ENCODE data around the gene CBARP. TPM values are rescaled to one million over a fixed set of nuclear protein-coding genes. Genes with fewer than 3 reads are reported as not detected.

CBARP gene
- total and polyA plus RNA-seq, 9 of the 15 experiments (the other 6 are each of a cell fraction or from before 2014, with no cell fraction given) = 0.03 to 8.9 (median 1.2) TPM; not detected in 1

- no peak for TF ChIP-seq GTF2B (IDR thresholded peaks at IDR 0.05; ENCODE audit: extremely low read depth, insufficient read length)
- no peak for TF ChIP-seq ZNF174 (CRISPR knock-in tag; IDR thresholded peaks at IDR 0.05)
- no peak for TF ChIP-seq MITF (IDR thresholded peaks at IDR 0.05)
- TF ChIP-seq ZNF274 (IDR thresholded peaks at IDR 0.05; ENCODE audit: borderline replicate concordance, low read depth, low read length) = no peak
- TF ChIP-seq SMAD4 (CRISPR knock-in tag; conservative IDR thresholded peaks at IDR 0.05) = no peak; the same call in 1 of the 2 replicates
- no peak for TF ChIP-seq FOXJ2 (tag; IDR thresholded peaks at IDR 0.05)
- TF ChIP-seq EHMT2 (IDR thresholded peaks at IDR 0.05) = no peak
- no peak for TF ChIP-seq BCOR (IDR thresholded peaks at IDR 0.05)
- no peak for TF ChIP-seq SLC30A9 (CRISPR knock-in tag; IDR thresholded peaks at IDR 0.05)
- no peak for TF ChIP-seq ZBTB9 (CRISPR knock-in tag; IDR thresholded peaks at IDR 0.05)
- TF ChIP-seq MCM5 (IDR thresholded peaks at IDR 0.05; ENCODE audit: low read depth) = no peak
- no peak for TF ChIP-seq PTRF (tag; IDR thresholded peaks at IDR 0.05)
- no peak for TF ChIP-seq STAT6 (CRISPR knock-in tag; IDR thresholded peaks at IDR 0.05)
- no peak for TF ChIP-seq SNRNP70 (optimal IDR thresholded peaks at IDR 0.05; ENCODE audit: low read depth, low read length)
- no peak for TF ChIP-seq PHTF2 (CRISPR knock-in tag; IDR thresholded peaks at IDR 0.05)
- no peak for TF ChIP-seq ZNF146 (CRISPR knock-in tag; IDR thresholded peaks at IDR 0.05; ENCODE audit: unreplicated experiment)
- TF ChIP-seq HNRNPL (IDR thresholded peaks at IDR 0.05; ENCODE audit: low read depth, low read length) = no peak
- no peak for TF ChIP-seq ZSCAN29 (IDR thresholded peaks at IDR 0.05)
- TF ChIP-seq SNAPC5 (CRISPR knock-in tag; IDR thresholded peaks at IDR 0.05) = no peak
- no peak; a peak in 1 of 4 replicates for TF ChIP-seq TBL1XR1 (IDR thresholded peaks at IDR 0.05; ENCODE audit: low read length in 2 of 2)
- TF ChIP-seq NEUROD1 (IDR thresholded peaks at IDR 0.05; ENCODE audit: borderline replicate concordance, low read depth, low read length, partially characterized antibody) = no peak
- no peak for TF ChIP-seq ETV5 (CRISPR knock-in tag; IDR thresholded peaks at IDR 0.05; ENCODE audit: low read depth)
- TF ChIP-seq ZNF445 (CRISPR knock-in tag; IDR thresholded peaks at IDR 0.05; ENCODE audit: low read depth) = no peak
- TF ChIP-seq ZKSCAN8 (CRISPR knock-in tag; IDR thresholded peaks at IDR 0.05) = no peak
- TF ChIP-seq HDGF (IDR thresholded peaks at IDR 0.05) = no peak
- no peak for TF ChIP-seq CSDE1 (IDR thresholded peaks at IDR 0.05)
- TF ChIP-seq RBM17 (IDR thresholded peaks at IDR 0.05; ENCODE audit: borderline replicate concordance, low read depth, low read length) = no peak
These were observed 37.1 kb upstream of the CBARP start (continued) for GRCh38 chr19:1274852-1275259.

All from K562 (cell line).